HEK293 (cell line): ENCODE results near the gene TM9SF3.

Experiments
- CTCF ChIA-PET: fragments of 350-600 bp; formaldehyde crosslinking; extraction: SDS; loops from one replicate; lab custom pipeline; 2021; ENCODE audit warnings: antibody characterized with exemption; lab: Yijun Ruan, JAX
- POLR2A ChIA-PET: fragments of 300-600 bp; formaldehyde crosslinking; extraction: SDS; loops from one replicate; lab custom pipeline; 2020; ENCODE audit warnings: antibody characterized with exemption, inconsistent platforms; lab: Yijun Ruan, JAX
- H3K27ac ChIP-seq: fragments of 200-500 bp; sonication (Bioruptor generic); 2 replicates; pipeline ENCODE4 v1.5.1; 2014; ENCODE audit warnings: low read depth, low read length, control low read depth, inconsistent platforms; ENCODE audit errors: extremely low read depth
- H3K36me3 ChIP-seq, 2 experiments: fragments of 200-500 bp in 1 of 2; sonication (Bioruptor generic) in 1 of 2; 1 replicate in 1 of 2; 2 replicates in 1 of 2; pipeline ENCODE4 v1.5.1; 2014 to 2017; ENCODE audit warnings: inconsistent platforms in 2 of 2, low read length in 2 of 2; ENCODE audit not compliant: control insufficient read depth in 2 of 2, insufficient read depth in 1 of 2
- H3K4me1 ChIP-seq: fragments of 200-500 bp; sonication (Bioruptor generic); 2 replicates; pipeline ENCODE4 v1.5.1; 2014; ENCODE audit warnings: mild to moderate bottlenecking, low read length, inconsistent platforms; ENCODE audit not compliant: control insufficient read depth, insufficient read depth
- H3K4me3 ChIP-seq: 2 replicates; pipeline ENCODE4 v1.5.1; 2011; ENCODE audit warnings: low read depth, mild to moderate bottlenecking, control low read depth, low read length, moderate library complexity
- H3K9me3 ChIP-seq: fragments of 200-500 bp; sonication (Bioruptor generic); 2 replicates; pipeline ENCODE4 v1.5.1; 2014; ENCODE audit warnings: low read depth, low read length, inconsistent platforms; ENCODE audit not compliant: control insufficient read depth, insufficient read depth
- ATF2 ChIP-seq: fragments of 450-650 bp; formaldehyde crosslinking; IDR thresholded peaks from 2 replicates; pipeline ENCODE4 v1.5.1; 2016; ENCODE audit warnings: missing biosample characterization, missing genetic modification characterization, low read depth
- GLIS1 ChIP-seq: fragments of 450-650 bp; formaldehyde crosslinking; IDR thresholded peaks from 2 replicates; pipeline ENCODE4 v1.5.1; 2016; ENCODE audit warnings: missing biosample characterization, missing genetic modification characterization
- SETDB1 ChIP-seq: IDR thresholded peaks from one replicate; pipeline ENCODE4 v1.6.1; 2017; ENCODE audit warnings: mild to moderate bottlenecking, low read length, moderate library complexity, mixed read lengths; ENCODE audit not compliant: insufficient read length
- SP7 ChIP-seq: fragments of 450-650 bp; formaldehyde crosslinking; IDR thresholded peaks from 2 replicates; pipeline ENCODE4 v1.5.1; 2016; ENCODE audit warnings: missing biosample characterization, missing genetic modification characterization
- TSHZ1 ChIP-seq: fragments of 450-650 bp; formaldehyde crosslinking; IDR thresholded peaks from 2 replicates; pipeline ENCODE4 v1.5.1; 2016; ENCODE audit warnings: missing biosample characterization, missing genetic modification characterization, borderline replicate concordance
- ZBTB6 ChIP-seq: fragments of 450-650 bp; formaldehyde crosslinking; IDR thresholded peaks from 2 replicates; pipeline ENCODE4 v1.5.1; 2017; ENCODE audit warnings: missing biosample characterization, missing genetic modification characterization
- ZBTB8A ChIP-seq: fragments of 450-650 bp; formaldehyde crosslinking; IDR thresholded peaks from 2 replicates; pipeline ENCODE4 v1.5.1; 2016; ENCODE audit warnings: missing biosample characterization, missing genetic modification characterization
- ZFP3 ChIP-seq: fragments of 450-650 bp; formaldehyde crosslinking; IDR thresholded peaks from 2 replicates; pipeline ENCODE4 v1.5.1; 2016; ENCODE audit warnings: low read depth, missing biosample characterization, missing genetic modification characterization
- ZIC2 ChIP-seq: fragments of 450-650 bp; formaldehyde crosslinking; IDR thresholded peaks from 2 replicates; pipeline ENCODE4 v1.5.1; 2016; ENCODE audit warnings: missing biosample characterization, missing genetic modification characterization
- ZNF292 ChIP-seq: fragments of 450-650 bp; formaldehyde crosslinking; IDR thresholded peaks from 2 replicates; pipeline ENCODE4 v1.5.1; 2016; ENCODE audit warnings: low read depth, missing biosample characterization, missing genetic modification characterization, borderline replicate concordance
- ZNF404 ChIP-seq: fragments of 450-650 bp; formaldehyde crosslinking; IDR thresholded peaks from 2 replicates; pipeline ENCODE4 v1.5.1; 2017; ENCODE audit warnings: missing biosample characterization, missing genetic modification characterization
- ZNF433 ChIP-seq: fragments of 450-650 bp; formaldehyde crosslinking; IDR thresholded peaks from 2 replicates; pipeline ENCODE4 v1.5.1; 2016; ENCODE audit warnings: missing biosample characterization, missing genetic modification characterization, low read depth
- ZNF48 ChIP-seq: fragments of 450-650 bp; formaldehyde crosslinking; IDR thresholded peaks from 2 replicates; pipeline ENCODE4 v1.5.1; 2016; ENCODE audit warnings: missing biosample characterization, missing genetic modification characterization
- ZNF488 ChIP-seq: fragments of 450-650 bp; formaldehyde crosslinking; IDR thresholded peaks from 2 replicates; pipeline ENCODE4 v1.5.1; 2016; ENCODE audit warnings: missing biosample characterization, missing genetic modification characterization
- ZNF585B ChIP-seq: fragments of 450-650 bp; formaldehyde crosslinking; IDR thresholded peaks from 2 replicates; pipeline ENCODE4 v1.5.1; 2016; ENCODE audit warnings: missing biosample characterization, missing genetic modification characterization
- ZNF654 ChIP-seq: fragments of 450-650 bp; formaldehyde crosslinking; IDR thresholded peaks from 2 replicates; pipeline ENCODE4 v1.5.1; 2016; ENCODE audit warnings: low read depth, missing biosample characterization, missing genetic modification characterization
- ZNF670 ChIP-seq: fragments of 450-650 bp; formaldehyde crosslinking; IDR thresholded peaks from 2 replicates; pipeline ENCODE4 v1.5.1; 2016; ENCODE audit warnings: missing biosample characterization, missing genetic modification characterization, low read depth
- ZNF768 ChIP-seq: fragments of 450-650 bp; formaldehyde crosslinking; IDR thresholded peaks from 2 replicates; pipeline ENCODE4 v1.5.1; 2018; ENCODE audit warnings: missing biosample characterization, mild to moderate bottlenecking, missing genetic modification characterization
- ZNF785 ChIP-seq: fragments of 450-650 bp; formaldehyde crosslinking; IDR thresholded peaks from 2 replicates; pipeline ENCODE4 v1.5.1; 2016; ENCODE audit warnings: missing biosample characterization, missing genetic modification characterization

TM9SF3 gene

GRCh38 chr10:96491303-96491702 lies 95.5 kb downstream of the TM9SF3 start:
- H3K4me1 ChIP-seq = no peaks in the 10 kb centered on the region
- ChIA-PET CTCF (interaction anchor here (0.6 to 5.1 kb wide), 17 partner anchors 17 to 743 kb away, joined by 3 to 32 read pairs (median 4); partner anchors contain the start of genes ENTPD1 and TLL2), POLR2A (no interaction called here)
- no peak overlapping the region for H3K4me3 ChIP-seq
- no peaks in the 10 kb centered on the region for H3K36me3 ChIP-seq
- H3K9me3 ChIP-seq = no peaks in the 10 kb centered on the region
- peak; percentile 40 for TF ChIP-seq ZNF654 (tag by site-specific recombination)
- TF ChIP-seq ZNF585B (tag by site-specific recombination) = no peak
- H3K27ac ChIP-seq = no peak overlapping the region

- no peaks in the 10 kb centered on the region for H3K9me3 ChIP-seq
- H3K36me3 ChIP-seq = no peaks in the 10 kb centered on the region
- ChIA-PET POLR2A (no interaction called here), CTCF (interaction anchor here (0.8 kb wide), 1 partner anchor 75 kb away, joined by 3 read pairs; no protein-coding TSS in a partner anchor)
- H3K27ac ChIP-seq = no peak overlapping the region
- H3K4me3 ChIP-seq = no peak overlapping the region
- TF ChIP-seq ZBTB6 (no peak), ZNF292 (tag by site-specific recombination) (no peak), SP7 (tag by site-specific recombination) (no peak), ZBTB8A (no peak), ATF2 (no peak), GLIS1 (peak; percentile 45; the same call in 1 of the 2 replicates), ZFP3 (tag by site-specific recombination) (no peak), ZIC2 (tag by site-specific recombination) (peak; percentile 49), ZNF488 (tag by site-specific recombination) (no peak), ZNF48 (tag by site-specific recombination) (no peak), ZNF768 (no peak), ZNF785 (no peak), SETDB1 (no peak), TSHZ1 (tag by site-specific recombination) (no peak), ZNF404 (tag by site-specific recombination) (no peak), ZNF433 (tag by site-specific recombination) (no peak), ZNF670 (tag by site-specific recombination) (no peak)
- H3K4me1 ChIP-seq = no peaks in the 10 kb centered on the region
Measured at GRCh38 chr10:96488161-96488935, 98.5 kb downstream of the TM9SF3 start.
